GM12875 (cell line): Measurements from ENCODE around the gene TBC1D16.

Experiments
- H3K4me3 ChIP-seq: one replicate; pipeline ENCODE4 v1.5.1; 2011; ENCODE audit warnings: low read depth, low read length, control low read depth
- TF ChIP-seq, protein P1 (sequence below): IDR thresholded peaks from 2 replicates; pipeline ENCODE4 v1.5.1; 2011; ENCODE audit warnings: low read depth, mild to moderate bottlenecking, control low read depth, inconsistent platforms, low read length, moderate library complexity, borderline replicate concordance; ENCODE audit not compliant: insufficient read depth

TBC1D16 gene

DNA sequence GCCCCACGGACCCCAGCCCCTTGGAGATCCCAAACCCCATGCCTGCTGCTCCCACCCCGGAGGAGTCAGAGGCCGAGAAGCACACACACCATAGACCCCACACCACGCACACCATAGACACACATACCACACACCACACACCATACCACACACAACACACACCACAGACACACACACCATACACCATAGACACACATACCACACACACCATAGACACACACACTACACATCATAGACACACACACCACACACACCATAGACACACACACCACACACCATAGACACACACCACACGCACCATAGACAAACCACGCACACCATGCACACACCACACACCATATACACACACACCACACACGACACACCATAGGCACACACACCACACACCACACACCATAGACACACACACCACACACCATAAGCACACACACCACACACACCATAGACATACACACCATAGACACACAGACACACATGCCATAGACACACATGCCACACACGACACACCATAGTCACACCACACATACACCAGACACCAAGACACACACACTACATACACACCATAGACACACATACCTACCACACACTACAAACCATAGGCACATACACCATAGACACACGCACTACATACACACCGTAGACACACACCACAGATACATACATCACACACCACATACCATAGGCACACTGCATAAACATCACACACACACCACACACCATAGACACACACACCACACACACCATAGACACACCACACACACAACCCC lies 11.3 kb downstream of the TBC1D16 start:
- TF ChIP-seq, protein P1, sequence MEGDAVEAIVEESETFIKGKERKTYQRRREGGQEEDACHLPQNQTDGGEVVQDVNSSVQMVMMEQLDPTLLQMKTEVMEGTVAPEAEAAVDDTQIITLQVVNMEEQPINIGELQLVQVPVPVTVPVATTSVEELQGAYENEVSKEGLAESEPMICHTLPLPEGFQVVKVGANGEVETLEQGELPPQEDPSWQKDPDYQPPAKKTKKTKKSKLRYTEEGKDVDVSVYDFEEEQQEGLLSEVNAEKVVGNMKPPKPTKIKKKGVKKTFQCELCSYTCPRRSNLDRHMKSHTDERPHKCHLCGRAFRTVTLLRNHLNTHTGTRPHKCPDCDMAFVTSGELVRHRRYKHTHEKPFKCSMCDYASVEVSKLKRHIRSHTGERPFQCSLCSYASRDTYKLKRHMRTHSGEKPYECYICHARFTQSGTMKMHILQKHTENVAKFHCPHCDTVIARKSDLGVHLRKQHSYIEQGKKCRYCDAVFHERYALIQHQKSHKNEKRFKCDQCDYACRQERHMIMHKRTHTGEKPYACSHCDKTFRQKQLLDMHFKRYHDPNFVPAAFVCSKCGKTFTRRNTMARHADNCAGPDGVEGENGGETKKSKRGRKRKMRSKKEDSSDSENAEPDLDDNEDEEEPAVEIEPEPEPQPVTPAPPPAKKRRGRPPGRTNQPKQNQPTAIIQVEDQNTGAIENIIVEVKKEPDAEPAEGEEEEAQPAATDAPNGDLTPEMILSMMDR, result no peak
- H3K4me3 ChIP-seq, result no peak overlapping the region

DNA sequence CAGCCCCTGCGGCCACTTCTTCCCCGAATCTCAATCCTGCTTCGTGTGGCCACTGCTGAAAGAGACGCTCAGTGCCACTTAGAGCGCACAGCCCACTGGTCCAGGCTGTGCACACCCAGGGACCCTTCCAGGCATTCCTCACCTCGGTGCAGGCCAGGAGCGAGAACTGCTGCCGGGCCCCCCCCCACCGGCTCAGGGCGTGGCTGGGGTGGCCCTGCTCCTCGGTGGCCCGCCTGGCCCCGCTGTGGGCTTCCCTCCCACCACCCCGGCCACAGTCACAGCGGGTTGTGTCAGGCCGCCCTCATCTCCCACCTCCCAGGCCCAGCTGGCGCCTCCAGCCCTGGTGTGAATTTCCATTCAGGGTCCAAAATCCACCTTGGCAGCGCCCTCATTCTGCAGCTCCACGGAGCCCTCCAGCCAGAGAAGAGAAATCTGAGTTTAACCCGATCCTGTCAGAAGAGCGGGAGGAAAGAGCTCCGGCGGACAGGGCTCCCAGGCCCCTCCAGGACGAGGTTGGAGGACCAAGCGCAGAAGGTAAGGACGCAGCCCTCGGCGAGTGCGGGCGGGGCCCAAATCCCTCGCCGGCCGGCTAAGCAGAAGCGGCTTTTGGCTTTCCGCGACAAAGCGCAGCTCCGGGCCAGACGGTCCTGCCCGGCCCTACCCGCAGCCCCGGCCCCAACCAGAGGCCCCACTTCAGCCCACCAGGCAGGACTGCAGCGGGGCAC lies 12.0 kb downstream of the TBC1D16 start:
- TF ChIP-seq, protein P1, result no peak
- H3K4me3 ChIP-seq, result no peak overlapping the region

DNA sequence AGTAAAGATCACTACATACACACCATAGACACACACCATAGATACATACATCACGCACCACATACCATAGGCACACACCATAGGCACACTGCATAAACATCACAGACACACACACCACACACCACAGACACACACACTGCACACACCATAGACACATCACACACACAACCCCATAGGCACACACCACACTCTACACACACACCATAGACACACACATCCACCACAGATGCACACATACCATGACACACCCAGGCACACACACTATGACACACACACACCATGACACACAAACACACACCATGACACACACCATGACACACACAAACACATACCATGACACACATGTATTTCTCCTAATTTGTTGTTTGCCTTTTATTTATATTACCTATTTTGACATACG lies 14.1 kb downstream of the TBC1D16 start:
- TF ChIP-seq, protein P1, result no peak
- H3K4me3 ChIP-seq, result no peak overlapping the region

DNA sequence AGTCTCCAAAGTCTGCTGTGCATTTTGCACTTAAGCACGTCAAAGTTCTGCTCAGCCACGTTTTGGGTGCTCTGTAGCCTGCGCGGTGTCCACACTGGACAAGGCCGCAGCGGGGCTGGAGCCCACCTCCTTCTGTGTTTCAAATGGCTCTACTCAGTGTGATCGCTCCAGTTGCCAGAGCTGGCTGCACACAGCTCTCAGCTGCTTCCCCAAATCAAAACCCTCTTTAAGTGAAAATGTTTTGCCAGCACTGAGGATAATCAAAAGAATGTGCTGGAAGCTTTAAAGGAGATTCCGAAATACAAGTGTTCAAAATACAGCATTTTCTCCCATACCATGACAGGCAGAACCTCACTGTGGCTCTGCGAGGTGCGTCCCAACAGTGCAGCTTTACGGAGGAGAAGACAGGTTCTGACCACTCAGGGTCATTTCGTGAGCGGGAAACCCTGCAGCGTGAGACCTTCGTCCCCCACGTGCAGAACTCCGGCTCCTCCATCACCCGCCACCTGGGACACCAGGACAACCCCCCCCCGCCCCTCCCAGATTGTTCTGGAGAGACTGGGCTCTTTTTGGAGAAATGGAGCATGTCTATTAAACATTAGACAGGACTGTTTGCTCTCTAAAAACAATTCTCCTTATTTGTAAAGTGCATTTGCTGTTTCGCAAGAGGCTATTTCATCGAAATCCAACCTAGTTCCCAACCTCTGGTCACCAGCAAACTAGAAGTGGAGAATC lies 16.6 kb downstream of the TBC1D16 start:
- no peak overlapping the region for H3K4me3 ChIP-seq
- TF ChIP-seq, protein P1, result no peak

DNA sequence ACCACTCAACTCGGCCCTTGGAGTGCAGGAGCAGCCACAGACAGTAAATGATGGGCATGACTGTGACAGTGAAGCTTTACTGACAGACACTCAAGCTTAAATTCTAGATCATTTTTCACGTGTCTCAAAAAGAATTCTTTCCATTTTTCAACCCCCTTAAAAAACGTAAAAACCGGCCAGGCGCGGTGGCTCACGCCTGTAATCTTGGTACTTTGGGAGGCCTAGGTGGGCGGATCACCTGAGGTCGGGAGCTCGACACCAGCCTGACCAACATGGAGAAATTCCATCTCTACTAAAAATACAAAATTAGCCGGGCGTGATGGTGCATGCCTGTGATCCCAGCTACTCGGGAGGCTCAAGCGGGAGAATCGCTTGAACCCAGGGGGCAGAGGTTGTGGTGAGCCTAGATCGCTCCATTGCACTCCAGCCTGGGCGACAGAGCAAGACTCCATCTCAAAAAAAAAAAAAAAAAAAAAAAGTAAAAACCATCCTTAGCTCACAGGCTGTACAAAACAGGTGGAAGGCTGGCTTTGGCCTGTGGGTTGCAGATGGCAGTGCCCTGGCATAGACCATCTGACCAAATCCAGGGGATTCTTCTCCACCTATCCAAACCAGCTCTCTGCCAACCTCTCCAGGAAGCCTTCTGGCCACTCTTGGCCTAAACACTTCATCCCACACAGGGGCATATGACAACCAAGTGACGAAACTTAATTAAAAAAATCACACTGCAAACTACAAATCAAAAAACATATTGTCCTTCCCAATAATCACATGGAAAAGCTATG lies 18.3 kb downstream of the TBC1D16 start:
- H3K4me3 ChIP-seq, result no peak overlapping the region
- TF ChIP-seq, protein P1, result no peak

DNA sequence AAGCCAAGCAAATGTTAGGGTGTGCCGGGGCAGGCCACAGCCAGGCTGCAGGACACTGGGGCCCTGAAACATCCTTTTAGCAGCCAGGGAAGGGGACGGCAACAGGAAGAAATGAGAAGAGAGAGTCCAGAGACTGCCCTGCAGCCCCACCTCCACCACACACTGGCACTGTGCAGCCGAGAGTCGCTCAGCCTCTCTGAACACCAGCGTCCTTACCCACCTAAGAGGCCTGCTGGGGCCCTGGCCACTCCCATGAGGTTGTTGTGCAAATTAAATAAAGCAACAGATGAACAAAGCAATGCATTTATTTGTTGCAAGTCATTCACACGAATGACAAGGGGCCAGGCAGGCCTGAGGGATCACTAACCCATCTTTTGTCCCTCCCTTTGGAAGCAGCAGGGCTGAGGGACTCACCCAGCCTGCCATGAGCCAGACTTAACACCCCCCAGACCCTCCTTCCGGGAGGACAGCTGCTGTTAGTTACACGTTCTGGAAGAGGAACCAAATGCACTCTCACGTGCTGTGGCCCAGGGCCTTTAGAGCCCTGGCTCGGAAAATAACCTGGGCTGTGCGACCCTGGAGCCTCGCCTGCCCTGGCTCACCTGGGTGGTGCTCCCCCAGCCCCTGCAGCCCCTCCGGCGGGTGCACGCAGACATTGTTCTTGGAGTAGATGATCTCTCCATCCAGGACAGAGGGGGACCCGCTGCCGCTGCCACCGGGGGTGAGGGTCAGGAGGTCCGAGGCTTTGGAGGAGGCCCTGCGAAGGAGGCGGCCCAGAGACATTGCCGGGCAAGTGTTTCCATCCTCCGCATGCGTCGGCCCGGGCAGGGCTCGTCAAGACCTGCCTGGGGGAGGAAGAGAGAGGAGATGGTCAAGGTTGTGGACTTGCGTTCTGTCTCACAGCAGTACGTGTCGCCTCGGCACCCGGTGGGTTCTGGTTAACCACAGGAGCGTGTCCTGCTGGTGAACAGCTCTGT lies 22.6 kb downstream of the TBC1D16 start:
- TF ChIP-seq, protein P1, result no peak
- no peak overlapping the region for H3K4me3 ChIP-seq
